Stimulated activated CD8-positive, alpha-beta memory T cell treated with anti-CD3 and anti-CD28 coated beads, Interleukin-15, amount 100 ng/mL, for 1 hour (primary cell): ENCODE data around the gene GAN.

Experiments
- DNase-seq: peaks from one replicate; pipeline ENCODE4 v3.0.0-alpha.2; 2020; ENCODE audit warnings: low read depth

GAN gene

GRCh38 chr16:81431554-81432353, 117.0 kb downstream of the GAN start:
- DNase-seq, result no peak

GRCh38 chr16:81432937-81433557, 118.3 kb downstream of the GAN start:
- DNase-seq, result no peak

GRCh38 chr16:81435103-81435502, 120.3 kb downstream of the GAN start:
- DNase-seq, result no peak

DNA sequence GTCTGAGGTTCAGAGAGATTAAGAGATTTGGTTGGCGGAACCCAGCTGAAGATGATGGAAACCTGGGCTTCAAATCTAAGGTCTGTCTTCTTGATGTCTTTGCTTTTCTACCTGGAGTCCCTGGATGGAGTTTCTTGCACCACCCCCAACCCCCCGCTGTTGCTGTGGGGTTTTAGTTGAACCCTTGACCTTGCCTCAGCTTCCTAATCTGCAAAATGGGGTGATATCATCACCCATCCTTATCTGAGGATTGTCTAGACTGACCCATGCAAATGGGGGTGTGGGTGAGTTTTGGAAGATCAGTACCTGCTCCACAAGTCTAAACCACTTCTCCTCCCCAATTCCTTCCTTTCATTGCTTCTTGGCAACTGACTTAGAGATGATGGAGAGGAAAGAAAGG, 120.8 kb downstream of the GAN start:
- no peak for DNase-seq

GRCh38 chr16:81436386-81436785, 121.6 kb downstream of the GAN start:
- no peak for DNase-seq

DNA sequence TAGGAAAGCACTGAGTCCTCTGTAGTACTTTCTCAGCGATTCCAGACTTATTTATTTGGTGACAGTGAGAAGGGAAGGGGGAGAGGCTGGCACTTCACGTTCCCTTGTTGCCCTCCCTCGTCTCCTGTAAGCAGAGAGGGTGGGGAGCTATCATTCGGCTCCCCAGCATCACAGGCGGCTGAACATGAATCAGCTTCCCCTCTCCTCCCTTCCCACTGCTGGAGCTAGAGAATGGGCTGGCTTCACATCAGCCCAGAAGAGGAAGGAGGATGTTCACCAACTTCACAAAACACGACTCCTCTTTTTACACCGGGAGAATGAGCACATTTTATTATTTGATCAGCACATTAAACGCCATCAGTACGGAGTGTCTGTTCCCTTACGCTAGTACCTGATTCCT, 123.1 kb downstream of the GAN start:
- no peak for DNase-seq
